Activated CD8-positive, alpha-beta memory T cell treated with anti-CD3 and anti-CD28 coated beads, Interleukin-2, amount 50 U/mL, for 1 hour (primary cell): ENCODE data around the gene GRIA4.

Experiments used
- DNase-seq: peaks from one replicate; pipeline ENCODE4 v3.0.0-alpha.2; 2020; ENCODE audit errors: extremely low read depth

The GRIA4 gene

DNA sequence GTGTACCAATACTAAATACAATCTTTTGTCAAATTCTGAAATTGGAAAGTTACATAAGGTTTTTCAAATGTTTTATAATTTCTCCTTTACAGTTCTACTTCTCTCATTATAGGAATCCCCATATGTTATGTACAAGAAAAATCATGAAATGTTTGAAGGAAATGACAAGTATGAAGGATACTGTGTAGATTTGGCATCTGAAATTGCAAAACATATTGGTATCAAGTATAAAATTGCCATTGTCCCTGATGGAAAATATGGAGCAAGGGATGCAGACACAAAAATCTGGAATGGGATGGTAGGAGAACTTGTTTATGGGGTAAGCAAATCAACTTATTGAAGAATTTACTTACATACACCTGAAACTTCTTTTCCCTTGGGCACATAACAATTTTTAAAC, 308.7 kb downstream of the GRIA4 start:
- no peak for DNase-seq

DNA sequence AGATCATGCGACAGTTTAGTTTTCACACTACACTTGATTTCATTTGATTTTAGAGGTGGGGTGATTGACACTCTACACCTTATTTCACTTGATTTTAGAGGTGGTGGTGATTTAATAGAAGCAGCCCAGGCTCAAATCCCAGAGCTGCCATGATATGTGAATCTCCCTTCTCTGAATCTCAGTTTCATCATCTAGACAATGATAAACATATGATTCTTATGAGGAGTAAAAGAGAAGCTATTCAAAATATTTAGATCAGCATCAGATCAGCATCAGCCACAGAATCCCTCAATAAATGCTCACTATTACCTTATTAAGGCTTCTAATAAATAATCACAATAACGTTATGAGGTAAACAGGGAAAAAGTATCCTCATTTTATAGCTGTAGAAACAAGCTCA, 313.4 kb downstream of the GRIA4 start:
- DNase-seq = no peak

DNA sequence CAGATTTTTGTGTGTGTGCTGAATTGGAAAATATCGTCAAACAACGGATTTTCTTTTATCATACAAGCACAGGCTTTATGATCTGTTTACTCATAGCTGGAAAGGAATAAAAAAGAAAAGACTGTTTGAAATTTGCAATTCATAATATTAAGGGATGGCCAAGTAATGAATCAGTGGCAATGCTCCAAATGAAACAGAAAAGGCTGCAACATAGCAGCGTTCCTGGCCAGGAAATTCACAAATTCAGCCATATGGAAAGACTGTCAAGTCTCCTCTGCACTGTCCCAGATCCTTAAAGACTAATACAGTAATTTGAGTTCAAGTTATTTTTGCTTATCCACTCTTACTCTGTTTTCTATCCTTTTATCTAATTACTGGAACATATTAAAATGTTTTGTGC, 313.9 kb downstream of the GRIA4 start:
- no peak for DNase-seq

DNA sequence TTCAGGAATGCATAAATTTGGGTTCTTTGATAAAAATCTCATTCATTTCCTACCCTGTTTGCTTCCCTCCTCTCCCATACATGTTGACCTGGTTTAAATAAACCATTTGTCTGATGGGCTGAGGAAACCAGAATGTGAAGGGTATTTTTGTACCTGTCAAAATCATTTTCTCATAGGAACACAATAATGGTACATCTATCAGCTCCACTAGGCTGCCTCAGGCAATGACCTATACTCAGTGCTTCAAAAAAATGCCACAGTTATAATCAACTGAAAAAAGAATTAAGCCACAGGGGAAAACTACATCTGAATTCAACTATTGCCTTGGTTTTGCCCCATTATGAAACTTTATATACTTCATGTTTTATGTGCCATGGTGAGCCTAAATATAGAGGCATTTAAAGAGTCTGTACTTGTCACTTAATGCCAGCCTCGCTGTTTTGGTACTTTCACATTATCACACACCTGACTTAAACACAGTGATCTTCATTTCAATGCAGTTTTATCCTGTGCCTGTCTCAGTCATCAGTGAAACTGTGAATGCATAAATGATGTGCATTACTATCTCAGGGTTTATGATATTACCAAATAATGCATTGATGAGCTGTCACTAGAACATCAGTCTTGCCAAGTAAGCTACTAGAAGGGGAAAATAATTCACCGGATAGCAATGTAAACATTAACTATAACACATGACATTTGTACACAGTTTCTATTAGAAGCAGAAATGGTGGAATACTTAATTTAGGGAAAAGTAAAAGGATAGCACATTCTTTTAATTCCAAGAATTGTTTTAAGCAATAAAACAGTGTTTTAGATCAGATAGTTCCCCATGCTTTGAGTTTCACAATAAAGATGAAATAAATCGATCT, 319.4 kb downstream of the GRIA4 start:
- no peak for DNase-seq

DNA sequence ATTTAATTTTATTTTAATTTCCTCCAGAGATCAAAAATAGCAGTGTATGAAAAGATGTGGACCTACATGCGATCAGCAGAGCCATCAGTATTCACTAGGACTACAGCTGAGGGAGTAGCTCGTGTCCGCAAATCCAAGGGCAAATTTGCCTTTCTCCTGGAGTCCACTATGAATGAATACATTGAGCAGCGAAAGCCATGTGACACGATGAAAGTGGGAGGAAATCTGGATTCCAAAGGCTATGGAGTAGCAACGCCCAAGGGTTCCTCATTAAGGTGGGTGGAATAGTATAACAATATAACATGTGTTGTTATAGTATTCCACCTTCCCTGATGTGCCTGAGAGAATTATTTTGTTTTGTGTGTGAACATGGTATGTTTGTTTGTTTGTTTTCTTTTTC, 323.8 kb downstream of the GRIA4 start:
- DNase-seq = no peak

DNA sequence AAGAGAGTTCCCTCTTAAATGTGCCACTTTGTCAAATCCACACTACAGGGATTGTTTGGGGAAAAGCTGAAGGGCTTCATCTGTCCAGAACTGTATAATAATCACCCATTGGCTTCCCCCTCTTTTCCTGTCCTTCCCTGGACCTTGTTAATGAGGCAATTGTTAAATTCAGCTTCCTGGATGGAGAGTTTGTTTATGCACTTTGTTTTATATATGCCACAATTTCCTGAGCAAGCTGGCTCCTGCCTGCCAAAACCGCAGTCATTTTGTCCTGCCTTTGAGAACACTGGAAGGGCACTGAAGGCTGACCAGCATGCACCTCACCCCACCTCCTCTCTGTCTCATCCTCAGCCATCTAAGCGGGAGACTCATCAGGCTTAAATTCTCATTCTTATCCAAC, 325.9 kb downstream of the GRIA4 start:
- no peak for DNase-seq

DNA sequence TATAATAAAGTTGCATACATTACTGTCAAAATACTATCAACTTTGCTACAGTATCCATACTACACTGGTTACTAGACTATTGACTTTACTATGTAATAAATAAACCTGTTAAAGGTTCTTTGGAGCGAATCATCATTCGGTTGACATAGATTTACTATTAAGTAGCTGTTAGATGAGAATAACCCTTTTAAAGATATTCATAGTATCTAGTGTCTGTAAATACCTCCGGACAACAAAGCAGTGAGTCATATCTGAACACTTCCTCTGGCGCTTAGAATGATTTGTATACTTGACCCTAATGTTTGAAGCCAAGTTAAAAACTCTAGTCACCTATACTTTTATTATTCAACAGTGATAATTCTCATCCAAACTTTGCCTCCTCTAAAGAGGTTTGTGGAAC, 327.5 kb downstream of the GRIA4 start:
- no peak for DNase-seq

DNA sequence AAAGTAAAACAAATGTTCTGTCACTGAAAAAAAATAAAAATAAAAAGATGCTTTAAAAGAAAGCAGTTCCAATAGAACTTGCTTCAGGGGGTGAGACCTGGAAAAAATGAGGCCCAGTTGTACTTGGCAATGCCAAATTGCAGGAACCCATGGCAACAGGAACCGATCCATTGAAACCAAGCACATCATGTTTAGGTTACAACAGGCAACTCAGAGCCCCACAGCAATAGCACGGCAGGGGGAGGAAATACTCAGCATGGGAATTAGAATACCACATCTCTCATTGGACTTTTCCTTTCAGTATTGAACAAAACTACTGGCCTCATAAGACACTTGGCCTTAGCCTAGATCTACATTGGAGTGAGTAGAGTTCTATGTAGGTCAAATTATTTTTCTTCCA, 327.9 kb downstream of the GRIA4 start:
- DNase-seq = no peak

DNA sequence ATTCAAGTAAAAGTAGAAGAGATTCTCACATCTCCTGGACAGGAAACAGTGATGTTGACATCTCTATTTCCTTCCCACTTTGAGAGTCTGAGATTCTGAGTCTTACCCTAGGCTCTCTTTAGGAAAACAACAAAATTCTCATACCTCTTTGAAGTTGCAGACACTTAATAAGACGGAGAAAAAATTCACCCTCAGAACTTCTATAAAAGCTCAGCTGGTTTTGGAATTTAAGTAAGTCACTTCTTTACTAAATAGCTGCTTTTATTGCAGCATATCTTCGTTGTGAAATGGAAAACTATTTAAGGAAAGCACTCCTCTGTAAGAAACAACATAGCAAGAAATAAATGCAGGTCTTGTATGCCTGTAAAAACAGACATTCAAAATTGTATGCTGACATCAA, 333.0 kb downstream of the GRIA4 start:
- DNase-seq = no peak

DNA sequence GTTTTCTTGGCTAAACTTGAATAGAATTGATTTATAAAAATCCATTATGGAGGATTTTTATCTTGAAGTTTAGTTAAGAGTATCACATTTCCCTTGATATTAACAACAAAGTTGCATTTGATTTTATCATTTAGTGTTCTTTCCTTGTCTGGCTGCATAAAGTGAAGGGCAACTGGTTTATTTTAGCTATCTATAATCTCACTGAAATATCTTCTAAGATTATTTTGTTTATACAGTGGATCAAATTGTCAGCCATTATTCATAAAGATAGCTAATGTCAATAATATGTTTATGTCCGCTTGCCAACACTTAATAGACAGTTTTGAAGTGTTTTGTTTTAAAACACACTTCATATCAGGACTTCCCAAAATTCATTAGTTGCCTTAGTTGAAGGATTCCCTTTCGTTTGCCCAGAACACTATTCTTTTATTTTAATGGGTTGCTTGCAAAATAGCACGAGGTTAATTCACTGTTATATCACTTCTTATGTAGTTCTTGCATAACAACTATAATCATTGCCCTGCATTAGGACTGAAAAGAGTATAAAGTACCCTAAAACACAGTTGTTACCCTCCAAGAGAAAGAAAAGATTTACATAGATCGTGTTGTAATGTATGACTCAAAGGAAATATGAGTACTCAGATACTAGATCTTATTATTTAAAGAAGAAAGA, 339.2 kb downstream of the GRIA4 start:
- no peak for DNase-seq

DNA sequence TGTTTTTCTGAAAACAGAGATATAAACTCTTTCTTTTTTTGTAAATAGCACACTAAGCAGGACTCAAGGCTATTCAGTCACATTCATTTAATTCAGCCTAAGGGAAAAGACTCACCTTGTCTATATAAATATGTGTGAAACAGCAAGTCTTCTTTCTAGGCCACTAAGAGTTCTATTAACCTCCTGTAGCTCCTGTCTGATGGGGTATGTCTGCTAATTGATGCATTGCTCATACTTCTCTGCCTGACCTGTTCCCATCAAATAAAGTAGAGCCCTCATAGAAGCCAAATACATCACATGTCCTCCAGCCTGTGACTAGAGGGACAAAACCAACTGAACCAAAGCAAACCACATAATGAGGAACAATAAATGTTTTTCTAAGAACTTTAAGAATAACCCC, 344.0 kb downstream of the GRIA4 start:
- DNase-seq = no peak

DNA sequence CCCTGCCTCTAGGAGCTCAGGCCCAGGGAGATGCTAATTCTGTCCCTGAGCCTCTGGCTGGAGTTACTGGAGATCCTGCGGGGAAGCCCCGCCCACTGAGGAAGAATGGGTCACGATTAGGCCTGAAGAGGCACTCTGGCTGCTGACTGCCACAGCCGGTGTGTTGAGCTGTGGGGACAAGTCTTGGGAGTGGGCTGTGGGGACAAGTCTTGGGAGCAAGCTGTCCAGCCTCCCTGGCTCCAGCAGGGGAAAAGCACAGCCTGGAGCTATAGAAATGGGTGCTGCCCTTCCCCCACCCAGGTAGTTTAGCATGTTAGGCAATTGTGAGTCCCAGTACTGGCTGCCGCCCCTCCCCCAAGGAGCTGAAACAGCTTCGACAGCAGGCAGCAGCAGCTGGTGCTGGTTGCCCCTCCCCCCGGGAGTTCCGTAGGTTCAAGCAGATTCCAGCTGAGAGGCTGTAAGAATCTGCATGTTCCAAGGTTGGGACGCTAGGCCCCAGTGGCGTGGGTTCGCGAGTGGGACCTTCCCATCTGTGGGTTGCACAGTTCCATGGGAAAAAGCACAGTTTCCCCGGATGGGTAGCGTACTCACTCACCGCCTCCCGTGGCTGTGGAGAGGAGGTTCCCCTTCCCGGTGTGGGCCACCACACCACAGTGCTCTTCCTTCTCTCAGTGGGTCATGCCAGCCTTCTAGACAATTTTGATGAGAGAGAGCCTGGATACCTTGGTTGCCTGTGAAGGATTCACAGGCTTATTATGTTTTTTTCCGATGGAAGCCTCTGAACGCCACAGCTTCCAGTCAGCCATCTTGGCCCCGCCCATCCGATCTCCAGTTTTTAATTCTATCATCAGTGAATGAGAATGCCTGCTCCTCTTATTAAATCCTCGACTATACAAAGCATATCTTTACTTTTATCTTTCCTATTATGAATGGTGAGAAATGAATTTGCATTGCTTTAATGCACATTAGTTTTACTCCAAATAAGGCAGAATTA, 350.7 kb downstream of the GRIA4 start:
- no peak for DNase-seq

DNA sequence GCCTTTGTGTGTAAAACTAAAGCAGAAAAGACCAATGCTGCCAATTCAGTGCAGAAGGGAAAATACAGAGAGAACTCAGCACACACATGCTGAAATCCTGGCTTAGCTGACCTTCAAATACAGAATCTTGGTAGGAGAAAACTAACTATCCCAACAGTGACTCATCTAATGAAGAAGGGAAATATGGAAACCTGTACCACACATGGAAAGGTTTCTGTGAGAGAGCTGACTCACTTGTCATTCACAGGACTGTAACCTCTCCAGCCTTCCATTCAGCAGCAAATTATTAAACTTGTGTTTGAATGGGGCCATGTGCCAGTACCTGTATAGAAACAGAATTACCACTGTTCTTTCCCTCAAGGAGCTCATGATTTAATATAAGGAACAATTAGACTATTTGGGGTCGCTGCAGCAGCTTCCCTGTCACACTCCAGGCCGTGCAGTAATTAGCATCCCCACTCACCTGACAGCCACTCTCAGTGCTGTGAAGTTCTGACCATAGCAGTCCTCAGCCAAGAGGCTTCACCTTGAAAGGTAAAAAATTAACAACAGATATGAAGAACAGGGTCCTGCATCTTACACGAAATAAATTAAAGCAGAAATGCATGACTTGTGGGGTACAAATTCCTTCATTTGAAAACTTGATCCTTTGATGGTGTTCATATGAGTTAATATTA, 358.3 kb downstream of the GRIA4 start:
- no peak for DNase-seq

DNA sequence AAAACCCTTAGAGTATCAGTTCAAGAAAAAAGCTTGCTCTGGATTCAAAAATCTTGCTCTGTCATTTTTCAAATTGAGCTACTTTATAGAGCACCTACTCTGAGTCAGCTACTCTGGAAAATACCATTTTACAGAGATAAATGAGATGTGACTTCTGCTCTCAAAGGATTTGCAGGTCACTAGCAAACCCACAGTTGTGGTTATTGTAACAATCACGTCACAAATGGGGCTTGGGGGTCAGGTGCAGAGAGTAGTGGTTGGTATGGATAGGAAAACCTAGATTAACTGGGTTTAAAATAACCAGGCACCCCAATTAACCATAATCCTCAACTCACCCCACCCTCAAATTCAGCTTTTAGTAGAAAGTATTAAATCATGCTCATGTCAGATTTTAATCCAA, 359.9 kb downstream of the GRIA4 start:
- no peak for DNase-seq

DNA sequence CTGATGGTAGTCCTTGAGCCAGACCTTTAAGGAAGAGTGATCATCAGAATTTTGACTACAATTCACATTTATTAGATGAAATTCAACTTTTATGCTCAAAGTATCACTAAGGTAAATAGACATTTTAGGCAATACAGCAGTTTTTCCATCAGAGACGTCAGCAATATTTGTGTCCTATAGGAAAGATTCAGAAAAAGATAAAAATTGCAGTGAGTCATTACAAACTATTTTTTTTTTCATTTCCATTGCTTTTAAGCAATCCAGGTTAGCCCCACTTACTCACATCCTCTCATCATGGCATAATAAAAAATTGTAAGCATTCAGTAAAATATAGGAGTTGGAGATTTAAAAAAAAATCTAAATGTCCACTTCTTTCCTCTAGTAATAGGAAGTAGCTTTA, 365.3 kb downstream of the GRIA4 start:
- no peak for DNase-seq

DNA sequence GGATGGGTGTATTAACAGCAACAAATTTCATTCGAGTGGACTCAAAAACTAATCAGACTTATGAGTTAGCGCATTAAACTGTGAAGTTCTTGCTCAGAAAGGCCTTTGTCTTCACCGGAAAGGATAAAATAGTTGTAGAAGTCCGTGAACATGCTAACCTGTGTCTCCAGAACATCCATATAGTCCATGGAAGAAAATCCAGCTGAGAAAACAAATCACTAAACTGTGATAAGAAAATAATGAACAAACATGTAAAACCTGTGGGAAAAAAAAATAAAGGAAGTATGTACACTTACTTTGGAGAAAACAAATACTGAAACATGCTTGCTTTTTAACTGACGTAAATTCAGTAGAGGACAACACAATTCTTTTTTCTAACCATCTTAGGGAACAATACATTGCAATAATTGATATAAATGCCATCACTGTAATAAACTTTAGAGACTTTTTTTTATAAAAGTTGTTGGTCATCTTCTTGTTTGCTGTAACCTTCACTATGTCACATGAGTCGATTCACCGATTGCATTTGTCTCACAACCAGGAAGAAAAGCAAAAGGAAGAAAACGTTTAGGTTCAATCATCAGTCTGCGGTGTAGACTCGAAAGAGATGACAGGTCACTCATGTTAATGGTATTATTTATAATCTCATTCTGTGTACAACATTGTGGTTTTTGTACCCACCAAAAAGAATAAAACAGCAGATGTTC, 370.3 kb downstream of the GRIA4 start:
- DNase-seq = no peak

DNA sequence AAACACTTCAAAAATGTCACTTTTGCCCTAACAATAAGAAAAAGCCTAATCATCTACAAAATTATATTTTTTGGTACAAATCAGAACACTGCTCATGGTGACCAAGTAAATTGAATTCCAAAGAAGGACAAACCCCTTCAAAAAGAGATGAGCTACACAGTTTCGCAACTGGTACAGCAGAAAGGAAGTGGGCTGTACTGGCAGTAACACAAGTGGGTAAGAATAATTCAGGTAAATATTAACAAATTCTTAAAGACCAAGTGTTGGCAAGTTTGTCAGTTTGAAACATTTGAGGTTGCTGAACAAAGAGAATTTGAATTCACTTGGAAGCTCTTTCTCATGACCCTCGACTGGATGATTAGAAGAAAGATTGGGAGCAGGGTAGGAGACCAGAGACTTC, 376.7 kb downstream of the GRIA4 start:
- no peak for DNase-seq

DNA sequence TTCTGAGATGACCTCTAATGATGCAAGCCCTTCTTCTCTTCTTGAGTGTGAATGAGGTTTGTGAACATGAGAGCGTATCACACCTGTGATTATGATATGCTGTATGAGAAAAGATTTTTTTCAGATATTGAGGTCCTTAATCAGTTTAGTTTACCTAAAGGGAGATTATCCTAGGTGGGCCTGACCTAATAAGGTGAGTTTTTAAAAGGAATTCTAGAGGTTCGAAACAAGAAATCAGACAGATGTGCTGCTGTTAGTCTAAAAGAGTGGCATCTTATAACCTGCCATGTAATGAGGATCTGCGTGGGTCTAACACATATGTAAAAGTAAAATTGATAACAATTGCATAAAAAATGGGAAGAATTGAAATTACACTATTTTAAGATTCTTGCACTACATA, 378.3 kb downstream of the GRIA4 start:
- no peak for DNase-seq

DNA sequence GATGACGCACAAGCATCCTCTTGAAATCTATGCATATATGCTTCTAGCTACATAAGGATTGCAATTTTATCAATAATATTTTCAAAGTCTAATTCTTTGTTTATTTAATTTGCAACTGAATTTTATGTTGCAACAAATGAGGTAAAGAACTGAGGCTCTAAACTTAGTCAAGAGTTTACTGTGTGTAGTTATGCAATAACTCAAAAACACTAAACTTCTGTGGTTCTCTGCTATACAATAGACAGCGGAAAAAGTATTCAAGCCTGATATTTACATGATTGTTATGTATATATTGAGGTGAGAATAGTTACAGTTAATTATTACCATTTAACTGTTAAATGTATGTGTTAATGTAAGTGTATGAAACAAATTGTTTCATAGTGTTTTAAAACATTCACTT, 379.3 kb downstream of the GRIA4 start:
- no peak for DNase-seq

DNA sequence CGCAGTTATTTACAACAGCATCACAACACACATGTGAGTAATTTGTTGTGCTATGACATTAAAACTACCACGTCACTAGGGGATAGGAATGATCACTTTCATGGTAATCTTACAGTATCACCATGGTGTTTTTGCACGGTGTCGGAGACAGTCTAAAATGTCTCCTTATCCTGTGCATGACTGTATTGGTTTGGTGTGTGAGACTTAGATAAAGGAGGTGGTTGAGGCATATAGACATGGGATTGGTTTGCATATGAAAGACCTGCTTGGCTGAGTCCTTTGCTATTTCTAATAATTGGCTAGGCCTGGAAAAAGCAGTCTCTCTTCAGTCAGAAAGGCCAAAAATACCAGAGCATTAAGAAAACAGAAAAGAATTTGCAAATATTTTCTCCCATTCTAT, 382.0 kb downstream of the GRIA4 start:
- DNase-seq = no peak
